ENCODE measurements around the gene KAZN. TPM values are rescaled to one million over a fixed set of nuclear protein-coding genes. Genes with fewer than 3 reads are reported as not detected.

The KAZN gene
- polyA plus RNA-seq, 2 of the 4 experiments (the other 2 are of a cell fraction): 1.3 to 1.9 TPM

GRCh38 chr1:14639291-14640050, 41.0 kb downstream of the KAZN start:
- DNase-seq (ENCODE audit: low read depth in 1 of 2, low spot score in 1 of 2) (no peak), FAIRE-seq (no peak), ATAC-seq (no peak)
- Histone ChIP-seq H3K4me2 (no peak overlapping the region), H3K27ac (no peak overlapping the region), H3K4me3 (no peak overlapping the region), H3K9me3 (no peaks in the 10 kb centered on the region), H3K4me1 (no peaks in the 10 kb centered on the region)
- TF ChIP-seq BHLHE40 (IDR thresholded peaks at IDR 0.05; ENCODE audit: low read depth, low read length): no peak
- TF ChIP-seq RARB (CRISPR knock-in tag; IDR thresholded peaks at IDR 0.05): no peak
- TF ChIP-seq FOXS1 (CRISPR knock-in tag; IDR thresholded peaks at IDR 0.05): no peak
- TF ChIP-seq RCOR1 (IDR thresholded peaks at IDR 0.05; ENCODE audit: low read depth, low read length): no peak
- no peak for TF ChIP-seq CHD4 (IDR thresholded peaks at IDR 0.05; ENCODE audit: borderline replicate concordance)
- no peak for TF ChIP-seq FOSB (CRISPR knock-in tag; IDR thresholded peaks at IDR 0.05)
- TF ChIP-seq REST (IDR thresholded peaks at IDR 0.05): no peak
- no peak for TF ChIP-seq CBX2 (IDR thresholded peaks at IDR 0.05; ENCODE audit: borderline replicate concordance, low read depth)
- no peak for TF ChIP-seq MAFK (IDR thresholded peaks at IDR 0.05; ENCODE audit: partially characterized antibody)
- TF ChIP-seq FOSL2 (IDR thresholded peaks at IDR 0.05): no peak
- TF ChIP-seq FOSL2 (CRISPR knock-in tag; IDR thresholded peaks at IDR 0.05): no peak
- no peak for TF ChIP-seq EP300 (IDR thresholded peaks at IDR 0.05)
- no peak for TF ChIP-seq MAX (IDR thresholded peaks at IDR 0.05)
- TF ChIP-seq USF2 (IDR thresholded peaks at IDR 0.05): no peak
- TF ChIP-seq SREBF2 (IDR thresholded peaks at IDR 0.05): no peak
- TF ChIP-seq JUN (IDR thresholded peaks at IDR 0.05): no peak
- no peak for TF ChIP-seq HMGXB4 (CRISPR knock-in tag; IDR thresholded peaks at IDR 0.05; ENCODE audit: borderline replicate concordance)
- no peak for TF ChIP-seq PBX3 (IDR thresholded peaks at IDR 0.05)
- no peak for TF ChIP-seq CTCF (IDR thresholded peaks at IDR 0.05)
- no peak for TF ChIP-seq HOXB13 (CRISPR knock-in tag; IDR thresholded peaks at IDR 0.05; ENCODE audit: low read depth)
- no peak for TF ChIP-seq BCL3 (IDR thresholded peaks at IDR 0.05)
- ChIA-PET CTCF (interaction anchor here (1.1 kb wide), 1 partner anchor 665 kb away, joined by 3 read pairs; no protein-coding TSS in a partner anchor), POLR2A (no interaction called here)
- WGBS (ENCODE audit: missing lambda C conversion rate): 13% methylated on average over 10 of the region's 15 CpGs

All from A549 (cell line).